ENCODE data around the gene CABP1. TPM values are rescaled to one million over a fixed set of nuclear protein-coding genes. Genes with fewer than 3 reads are reported as not detected.

CABP1 gene
- total and polyA plus RNA-seq, 10 of the 15 experiments (the other 5 are each of a cell fraction or from before 2014, with no cell fraction given), result 0.16 to 2.4 (median 0.80) TPM; not detected in 2

- ATAC-seq, result peak; percentile 89
- RAD21 ChIA-PET (ENCODE audit: unreplicated experiment), result interaction anchor here (0.6 to 7.1 kb wide), 7 partner anchors 8 to 503 kb away, joined by 3 to 77 read pairs (median 12); partner anchors contain the start of gene MLEC
- TF ChIP-seq CBX5 (IDR thresholded peaks at IDR 0.05; ENCODE audit: low read depth) (0 out of 2 replicates have a peak, but pooled peaks have one; percentile 57), RELB (IDR thresholded peaks at IDR 0.05; ENCODE audit: low read depth) (peak; percentile 78; the same call in 1 of the 2 replicates), MEF2B (IDR thresholded peaks at IDR 0.05; ENCODE audit: partially characterized antibody, poor library complexity, severe bottlenecking) (peak; percentile 91), BCL11A (IDR thresholded peaks at IDR 0.05; ENCODE audit: low read depth, low read length) (no peak), ETV6 (conservative IDR thresholded peaks at IDR 0.05 in 1 of 2, IDR thresholded peaks at IDR 0.05 in 1 of 2; ENCODE audit: borderline replicate concordance in 1 of 2, low read depth in 1 of 2) (0 out of 4 replicates have a peak, but pooled peaks of 1 of the 2 experiments have one; percentile 29), KLF5 (IDR thresholded peaks at IDR 0.05; ENCODE audit: partially characterized antibody) (no peak), ZBED1 (IDR thresholded peaks at IDR 0.05; ENCODE audit: borderline replicate concordance) (no peak), SPI1 (IDR thresholded peaks at IDR 0.05; ENCODE audit: borderline replicate concordance, insufficient read depth, low read depth, low read length) (peak; percentile 22; the same call in 1 of the 2 replicates), PAX5 (IDR thresholded peaks at IDR 0.05; ENCODE audit: borderline replicate concordance, low read depth, low read length) (peak; percentile 73; the same call in 1 of the 2 replicates), EP300 (IDR thresholded peaks at IDR 0.05; ENCODE audit: borderline replicate concordance in 1 of 2, control insufficient read depth in 1 of 2, low read depth in 2 of 2, low read length in 2 of 2) (peak; percentile 12 to 24; a peak in 1 of 4 replicates), TCF12 (IDR thresholded peaks at IDR 0.05; ENCODE audit: low read depth, low read length) (peak; percentile 74; the same call in 1 of the 2 replicates)
- TF ChIP-seq, protein P1, sequence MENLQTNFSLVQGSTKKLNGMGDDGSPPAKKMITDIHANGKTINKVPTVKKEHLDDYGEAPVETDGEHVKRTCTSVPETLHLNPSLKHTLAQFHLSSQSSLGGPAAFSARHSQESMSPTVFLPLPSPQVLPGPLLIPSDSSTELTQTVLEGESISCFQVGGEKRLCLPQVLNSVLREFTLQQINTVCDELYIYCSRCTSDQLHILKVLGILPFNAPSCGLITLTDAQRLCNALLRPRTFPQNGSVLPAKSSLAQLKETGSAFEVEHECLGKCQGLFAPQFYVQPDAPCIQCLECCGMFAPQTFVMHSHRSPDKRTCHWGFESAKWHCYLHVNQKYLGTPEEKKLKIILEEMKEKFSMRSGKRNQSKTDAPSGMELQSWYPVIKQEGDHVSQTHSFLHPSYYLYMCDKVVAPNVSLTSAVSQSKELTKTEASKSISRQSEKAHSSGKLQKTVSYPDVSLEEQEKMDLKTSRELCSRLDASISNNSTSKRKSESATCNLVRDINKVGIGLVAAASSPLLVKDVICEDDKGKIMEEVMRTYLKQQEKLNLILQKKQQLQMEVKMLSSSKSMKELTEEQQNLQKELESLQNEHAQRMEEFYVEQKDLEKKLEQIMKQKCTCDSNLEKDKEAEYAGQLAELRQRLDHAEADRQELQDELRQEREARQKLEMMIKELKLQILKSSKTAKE (IDR thresholded peaks at IDR 0.05; ENCODE audit: low read depth, poor library complexity, severe bottlenecking), result peak; percentile 32
- TF ChIP-seq, protein P2, sequence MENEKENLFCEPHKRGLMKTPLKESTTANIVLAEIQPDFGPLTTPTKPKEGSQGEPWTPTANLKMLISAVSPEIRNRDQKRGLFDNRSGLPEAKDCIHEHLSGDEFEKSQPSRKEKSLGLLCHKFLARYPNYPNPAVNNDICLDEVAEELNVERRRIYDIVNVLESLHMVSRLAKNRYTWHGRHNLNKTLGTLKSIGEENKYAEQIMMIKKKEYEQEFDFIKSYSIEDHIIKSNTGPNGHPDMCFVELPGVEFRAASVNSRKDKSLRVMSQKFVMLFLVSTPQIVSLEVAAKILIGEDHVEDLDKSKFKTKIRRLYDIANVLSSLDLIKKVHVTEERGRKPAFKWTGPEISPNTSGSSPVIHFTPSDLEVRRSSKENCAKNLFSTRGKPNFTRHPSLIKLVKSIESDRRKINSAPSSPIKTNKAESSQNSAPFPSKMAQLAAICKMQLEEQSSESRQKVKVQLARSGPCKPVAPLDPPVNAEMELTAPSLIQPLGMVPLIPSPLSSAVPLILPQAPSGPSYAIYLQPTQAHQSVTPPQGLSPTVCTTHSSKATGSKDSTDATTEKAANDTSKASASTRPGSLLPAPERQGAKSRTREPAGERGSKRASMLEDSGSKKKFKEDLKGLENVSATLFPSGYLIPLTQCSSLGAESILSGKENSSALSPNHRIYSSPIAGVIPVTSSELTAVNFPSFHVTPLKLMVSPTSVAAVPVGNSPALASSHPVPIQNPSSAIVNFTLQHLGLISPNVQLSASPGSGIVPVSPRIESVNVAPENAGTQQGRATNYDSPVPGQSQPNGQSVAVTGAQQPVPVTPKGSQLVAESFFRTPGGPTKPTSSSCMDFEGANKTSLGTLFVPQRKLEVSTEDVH (IDR thresholded peaks at IDR 0.05; ENCODE audit: low read depth, partially characterized antibody), result peak; percentile 23
Observed at GRCh38 chr12:120677765-120678473, 37.5 kb downstream of the CABP1 start.

More at GRCh38 chr12:120677765-120678473, 37.5 kb downstream of the CABP1 start:
- Histone ChIP-seq H3K27ac (ENCODE audit: control insufficient read depth, insufficient read depth) (peak overlapping the region; percentile 86), H3K4me1 (ENCODE audit: control insufficient read depth, insufficient read depth, low read length) (peaks cover 50% of the 10 kb centered on the region), H3K4me3 (no peak overlapping the region), H2AFZ (ENCODE audit: control insufficient read depth, low read depth, low read length) (peak overlapping the region; percentile 43), H4K20me1 (ENCODE audit: control insufficient read depth, insufficient read depth) (no peaks in the 10 kb centered on the region), H3K4me2 (ENCODE audit: control insufficient read depth, insufficient read depth) (peak overlapping the region; percentile 32), H3K36me3 (ENCODE audit: control insufficient read depth in 2 of 2, insufficient read depth in 2 of 2, low read length in 1 of 2) (no peaks in the 10 kb centered on the region), H3K9me3 (replicated peaks; ENCODE audit: control insufficient read depth, insufficient read depth, low read length) (no peaks in the 10 kb centered on the region), H3K9ac (ENCODE audit: control insufficient read depth, insufficient read depth, low read length) (peak overlapping the region; percentile 65), H3K27me3 (replicated peaks in 1 of 2; ENCODE audit: control insufficient read depth in 2 of 2, insufficient read depth in 2 of 2, low read length in 1 of 2) (no peaks in the 10 kb centered on the region), H3K79me2 (ENCODE audit: control insufficient read depth, insufficient read depth, low read length) (peaks cover 1% of the 10 kb centered on the region; the same call in 1 of the 2 replicates)
- ChIA-PET POLR2A (interaction anchor here (0.6 to 5.4 kb wide), 9 partner anchors 8 to 224 kb away, joined by 3 to 46 read pairs (median 9); partner anchors contain the start of gene MLEC), CTCF (interaction anchor here (0.6 to 24.8 kb wide), 10 partner anchors 8 to 293 kb away, joined by 3 to 454 read pairs (median 4); partner anchors contain the start of genes CABP1 and MLEC), SMC1A (ENCODE audit: uncharacterized antibody, unreplicated experiment) (interaction anchor here (0.7 to 18.2 kb wide), 10 partner anchors 9 to 96 kb away, joined by 3 to 149 read pairs (median 5); partner anchors contain the start of genes MLEC and POP5)
- in situ Hi-C loops (cut with MboI), result no loop called here
- DNase-seq (ENCODE audit: low read depth, low spot score), result peak; percentile 82
- BruUV-seq (replicated peaks), result no TSS peak
- intact Hi-C loops (cut with micrococcal nuclease; ENCODE audit: unreplicated experiment), result loop anchor here (1.0 kb wide), 1 partner anchor 8 kb away; no protein-coding TSS in a partner anchor
- WGBS (ENCODE audit: insufficient coverage, insufficient replicate concordance, low lambda C conversion rate, missing lambda C conversion rate), result 1% methylated on average over 7 of the region's 7 CpGs
- FAIRE-seq, result peak; percentile 74
